Keratinocyte (primary cell): ENCODE data around the gene B4GALNT3.

Experiments used
- EZH2 ChIP-seq: IDR thresholded peaks from one replicate; pipeline ENCODE4 v1.6.1; 2012; ENCODE audit warnings: inconsistent platforms, mild to moderate bottlenecking, low read length, moderate library complexity
- TF ChIP-seq, protein P1 (sequence below), 3 experiments: IDR thresholded peaks in 1 of 3; conservative IDR thresholded peaks in 1 of 3; optimal IDR thresholded peaks in 1 of 3; 2 replicates in 2 of 3; 3 replicates in 1 of 3; pipeline versions ENCODE3 to v1.5.1; 2011; ENCODE audit warnings: low read length in 3 of 3, mild to moderate bottlenecking in 3 of 3, moderate library complexity in 2 of 3, control low read depth in 1 of 3, inconsistent platforms in 1 of 3; ENCODE audit not compliant: insufficient read depth in 2 of 3; ENCODE audit errors: extremely low read depth in 1 of 3

DNA sequence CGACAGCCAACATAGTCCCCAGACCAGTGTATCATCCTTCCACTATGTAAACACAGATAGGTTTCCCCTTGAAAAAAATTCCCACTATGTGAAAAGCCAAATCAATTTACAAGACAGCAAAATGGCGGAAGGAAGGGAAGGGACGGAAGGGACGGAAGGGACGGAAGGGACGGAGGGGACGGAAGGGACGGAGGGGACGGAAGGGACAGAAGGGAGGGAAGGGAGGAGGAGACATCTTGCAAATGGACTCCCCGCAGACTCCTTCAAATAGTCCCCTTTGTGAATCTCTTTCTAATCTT, 128.2 kb downstream of the B4GALNT3 start:
- no peak for TF ChIP-seq EZH2
- TF ChIP-seq, protein P1, sequence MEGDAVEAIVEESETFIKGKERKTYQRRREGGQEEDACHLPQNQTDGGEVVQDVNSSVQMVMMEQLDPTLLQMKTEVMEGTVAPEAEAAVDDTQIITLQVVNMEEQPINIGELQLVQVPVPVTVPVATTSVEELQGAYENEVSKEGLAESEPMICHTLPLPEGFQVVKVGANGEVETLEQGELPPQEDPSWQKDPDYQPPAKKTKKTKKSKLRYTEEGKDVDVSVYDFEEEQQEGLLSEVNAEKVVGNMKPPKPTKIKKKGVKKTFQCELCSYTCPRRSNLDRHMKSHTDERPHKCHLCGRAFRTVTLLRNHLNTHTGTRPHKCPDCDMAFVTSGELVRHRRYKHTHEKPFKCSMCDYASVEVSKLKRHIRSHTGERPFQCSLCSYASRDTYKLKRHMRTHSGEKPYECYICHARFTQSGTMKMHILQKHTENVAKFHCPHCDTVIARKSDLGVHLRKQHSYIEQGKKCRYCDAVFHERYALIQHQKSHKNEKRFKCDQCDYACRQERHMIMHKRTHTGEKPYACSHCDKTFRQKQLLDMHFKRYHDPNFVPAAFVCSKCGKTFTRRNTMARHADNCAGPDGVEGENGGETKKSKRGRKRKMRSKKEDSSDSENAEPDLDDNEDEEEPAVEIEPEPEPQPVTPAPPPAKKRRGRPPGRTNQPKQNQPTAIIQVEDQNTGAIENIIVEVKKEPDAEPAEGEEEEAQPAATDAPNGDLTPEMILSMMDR (optimal IDR thresholded peaks at IDR 0.05 in 1 of 3, IDR thresholded peaks at IDR 0.05 in 1 of 3, conservative IDR thresholded peaks at IDR 0.05 in 1 of 3; ENCODE audit: extremely low read depth in 1 of 3, insufficient read depth in 2 of 3, low read length in 3 of 3), result no peak
